ENCODE results near the gene CMTM4.
"Not testable (repeated sequence)": the region's sequence is repeated elsewhere in the genome, so short reads cannot be mapped to it uniquely, and the experiment has no call there.

The CMTM4 gene

DNA sequence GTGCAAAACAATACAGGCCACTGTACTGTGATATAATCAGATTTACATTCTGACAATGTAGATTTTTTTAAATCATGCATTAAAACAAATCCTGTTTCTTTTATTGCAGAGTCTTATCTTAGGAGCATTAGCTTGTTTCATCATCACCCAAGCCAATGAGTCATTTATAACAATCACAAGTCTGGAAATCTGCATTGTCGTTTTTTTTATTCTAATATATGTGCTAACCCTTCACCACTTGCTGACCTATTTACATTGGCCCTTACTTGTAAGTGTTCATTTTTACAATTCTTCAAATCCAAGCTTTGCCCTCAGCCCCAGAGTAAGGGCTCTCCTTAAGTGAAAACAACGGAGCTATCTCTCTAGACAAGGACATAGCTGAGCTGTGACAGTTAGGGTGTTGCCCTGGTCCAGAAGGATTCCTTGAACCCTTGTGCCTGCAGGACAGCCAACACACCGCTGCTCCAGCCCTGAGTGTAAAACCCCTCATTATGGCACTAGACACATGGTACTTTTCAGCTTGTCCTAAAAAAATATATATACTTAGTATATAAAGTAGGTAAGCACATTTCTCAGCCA is 126.6 kb downstream of the CMTM4 start:
- Histone ChIP-seq H4K20me1 (ENCODE audit: low read depth, low read length) (no peaks in the 10 kb centered on the region), H3K9me2 (replicated peaks; ENCODE audit: insufficient read depth, low read length) (no peaks in the 10 kb centered on the region), H3K9me3 (ENCODE audit: insufficient read depth, low read length) (no peaks in the 10 kb centered on the region), H3K9ac (ENCODE audit: low read length) (no peak overlapping the region), H3K27ac (ENCODE audit: low read depth, low read length) (no peak overlapping the region), H2AFZ (ENCODE audit: low read depth, low read length, severe bottlenecking) (no peak overlapping the region), H3K79me2 (ENCODE audit: insufficient read depth, low read length) (no peaks in the 10 kb centered on the region), H3F3A (ENCODE audit: insufficient read depth) (peaks cover 10% of the 10 kb centered on the region; the same call in 1 of the 2 replicates), H3K4me2 (ENCODE audit: low read depth, low read length, poor library complexity, severe bottlenecking) (no peak overlapping the region), H3K36me3 (ENCODE audit: low read length) (peaks cover 14% of the 10 kb centered on the region), H3K4me3 (ENCODE audit: insufficient read depth, low read length, poor library complexity, severe bottlenecking) (no peak overlapping the region), H3K27me3 (ENCODE audit: low read length) (no peaks in the 10 kb centered on the region)
- no peak for TF ChIP-seq EZH2phosphoT487 (conservative IDR thresholded peaks at IDR 0.05; ENCODE audit: low read length)
- TF ChIP-seq, protein P1, sequence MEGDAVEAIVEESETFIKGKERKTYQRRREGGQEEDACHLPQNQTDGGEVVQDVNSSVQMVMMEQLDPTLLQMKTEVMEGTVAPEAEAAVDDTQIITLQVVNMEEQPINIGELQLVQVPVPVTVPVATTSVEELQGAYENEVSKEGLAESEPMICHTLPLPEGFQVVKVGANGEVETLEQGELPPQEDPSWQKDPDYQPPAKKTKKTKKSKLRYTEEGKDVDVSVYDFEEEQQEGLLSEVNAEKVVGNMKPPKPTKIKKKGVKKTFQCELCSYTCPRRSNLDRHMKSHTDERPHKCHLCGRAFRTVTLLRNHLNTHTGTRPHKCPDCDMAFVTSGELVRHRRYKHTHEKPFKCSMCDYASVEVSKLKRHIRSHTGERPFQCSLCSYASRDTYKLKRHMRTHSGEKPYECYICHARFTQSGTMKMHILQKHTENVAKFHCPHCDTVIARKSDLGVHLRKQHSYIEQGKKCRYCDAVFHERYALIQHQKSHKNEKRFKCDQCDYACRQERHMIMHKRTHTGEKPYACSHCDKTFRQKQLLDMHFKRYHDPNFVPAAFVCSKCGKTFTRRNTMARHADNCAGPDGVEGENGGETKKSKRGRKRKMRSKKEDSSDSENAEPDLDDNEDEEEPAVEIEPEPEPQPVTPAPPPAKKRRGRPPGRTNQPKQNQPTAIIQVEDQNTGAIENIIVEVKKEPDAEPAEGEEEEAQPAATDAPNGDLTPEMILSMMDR (IDR thresholded peaks at IDR 0.05; ENCODE audit: insufficient read depth, low read length, poor library complexity, severe bottlenecking), result no peak

DNA sequence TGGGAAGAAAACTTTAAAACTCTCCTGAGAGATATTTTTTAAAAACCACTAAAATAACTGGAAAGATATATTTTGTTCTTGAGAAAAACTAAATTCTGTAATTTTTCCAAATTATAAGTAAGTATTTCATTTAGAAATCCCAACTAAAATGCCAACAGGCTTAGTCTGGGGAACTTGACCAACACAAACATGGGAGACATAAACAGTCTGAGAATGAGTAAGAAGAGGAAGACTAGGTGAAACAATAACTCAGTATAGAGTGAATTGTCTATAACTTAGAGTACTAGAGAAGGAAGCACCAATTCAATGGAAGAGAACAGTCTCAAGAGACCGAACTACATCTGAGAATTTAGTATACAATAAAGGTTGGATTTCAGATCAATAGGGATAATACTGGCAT is 127.4 kb downstream of the CMTM4 start:
- no peaks in the 10 kb centered on the region for H3K27me3 ChIP-seq (ENCODE audit: low read length)
- no peaks in the 10 kb centered on the region for H4K20me1 ChIP-seq (ENCODE audit: low read depth, low read length)
- no peak overlapping the region for H3K4me3 ChIP-seq (ENCODE audit: insufficient read depth, low read length, poor library complexity, severe bottlenecking)
- no peak overlapping the region for H2AFZ ChIP-seq (ENCODE audit: low read depth, low read length, severe bottlenecking)
- peaks cover 15% of the 10 kb centered on the region for H3K36me3 ChIP-seq (ENCODE audit: low read length)
- no peaks in the 10 kb centered on the region for H3K9me3 ChIP-seq (ENCODE audit: insufficient read depth, low read length)
- H3F3A ChIP-seq (ENCODE audit: insufficient read depth), result peaks cover 10% of the 10 kb centered on the region; the same call in 1 of the 2 replicates
- no peak overlapping the region for H3K27ac ChIP-seq (ENCODE audit: low read depth, low read length)
- H3K79me2 ChIP-seq (ENCODE audit: insufficient read depth, low read length), result no peaks in the 10 kb centered on the region
- H3K4me2 ChIP-seq (ENCODE audit: low read depth, low read length, poor library complexity, severe bottlenecking), result no peak overlapping the region
- H3K9ac ChIP-seq (ENCODE audit: low read length), result no peak overlapping the region
- TF ChIP-seq EZH2phosphoT487 (conservative IDR thresholded peaks at IDR 0.05; ENCODE audit: low read length), result no peak
- TF ChIP-seq, protein P1 (IDR thresholded peaks at IDR 0.05; ENCODE audit: insufficient read depth, low read length, poor library complexity, severe bottlenecking), result no peak
- H3K9me2 ChIP-seq (replicated peaks; ENCODE audit: insufficient read depth, low read length), result no peaks in the 10 kb centered on the region

DNA sequence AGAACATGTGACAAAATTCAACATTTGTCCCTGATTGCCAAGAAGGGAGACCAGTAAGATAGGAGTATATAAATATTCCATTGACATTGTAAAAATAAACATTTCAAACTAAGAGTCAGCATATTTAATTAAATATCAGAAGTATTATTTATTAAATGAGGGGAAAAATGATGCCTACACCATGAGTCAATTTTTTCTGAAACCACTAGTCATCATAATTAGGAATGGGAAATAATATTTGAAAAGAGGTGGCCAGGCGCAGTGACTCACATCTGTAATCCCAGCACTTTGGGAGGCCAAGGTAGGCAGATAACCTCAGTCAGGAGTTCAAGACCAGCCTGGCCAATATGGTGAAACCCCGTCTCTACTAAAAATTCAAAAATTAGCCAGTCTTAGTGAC is 128.2 kb downstream of the CMTM4 start:
- no peak overlapping the region for H3K4me2 ChIP-seq (ENCODE audit: low read depth, low read length, poor library complexity, severe bottlenecking)
- TF ChIP-seq EZH2phosphoT487 (conservative IDR thresholded peaks at IDR 0.05; ENCODE audit: low read length), result no peak
- TF ChIP-seq, protein P1 (IDR thresholded peaks at IDR 0.05; ENCODE audit: insufficient read depth, low read length, poor library complexity, severe bottlenecking), result no peak
- H3K9ac ChIP-seq (ENCODE audit: low read length), result no peak overlapping the region
- no peaks in the 10 kb centered on the region for H4K20me1 ChIP-seq (ENCODE audit: low read depth, low read length)
- H3K9me2 ChIP-seq (replicated peaks; ENCODE audit: insufficient read depth, low read length), result no peaks in the 10 kb centered on the region
- H3K79me2 ChIP-seq (ENCODE audit: insufficient read depth, low read length), result no peaks in the 10 kb centered on the region; the same call in 1 of the 2 replicates
- H3K4me3 ChIP-seq (ENCODE audit: insufficient read depth, low read length, poor library complexity, severe bottlenecking), result no peak overlapping the region
- H3F3A ChIP-seq (ENCODE audit: insufficient read depth), result peaks cover 10% of the 10 kb centered on the region; the same call in 1 of the 2 replicates
- no peaks in the 10 kb centered on the region for H3K27me3 ChIP-seq (ENCODE audit: low read length)
- H3K9me3 ChIP-seq (ENCODE audit: insufficient read depth, low read length), result no peaks in the 10 kb centered on the region
- no peak overlapping the region for H3K27ac ChIP-seq (ENCODE audit: low read depth, low read length)
- H3K36me3 ChIP-seq (ENCODE audit: low read length), result peaks cover 22% of the 10 kb centered on the region
- no peak overlapping the region for H2AFZ ChIP-seq (ENCODE audit: low read depth, low read length, severe bottlenecking)

DNA sequence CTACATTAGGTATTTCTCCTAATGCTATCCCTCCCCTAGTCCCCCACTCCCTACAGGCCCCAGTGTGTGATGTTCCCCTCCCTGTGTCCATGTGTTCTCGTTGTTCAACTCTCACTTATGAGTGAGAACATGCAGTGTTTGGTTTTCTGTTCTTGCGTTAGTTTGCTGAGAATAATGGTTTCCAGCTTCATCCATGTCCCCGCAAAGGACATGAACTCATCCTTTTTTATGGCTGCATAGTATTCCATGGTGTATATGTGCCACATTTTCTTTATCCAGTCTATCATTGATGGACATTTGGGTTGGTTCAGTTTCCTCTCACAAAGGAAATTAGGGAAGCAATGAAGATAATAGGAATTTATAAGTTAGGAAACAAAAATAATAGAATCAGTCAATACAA is 129.3 kb downstream of the CMTM4 start:
- not testable (repeated sequence) for H3K4me3 ChIP-seq (ENCODE audit: insufficient read depth, low read length, poor library complexity, severe bottlenecking); H4K20me1 ChIP-seq (ENCODE audit: low read depth, low read length); H3K9me3 ChIP-seq (ENCODE audit: insufficient read depth, low read length); H3K27me3 ChIP-seq (ENCODE audit: low read length); H3K27ac ChIP-seq (ENCODE audit: low read depth, low read length); H3K9ac ChIP-seq (ENCODE audit: low read length); H3K9me2 ChIP-seq (replicated peaks; ENCODE audit: insufficient read depth, low read length); H3F3A ChIP-seq (ENCODE audit: insufficient read depth); H3K4me2 ChIP-seq (ENCODE audit: low read depth, low read length, poor library complexity, severe bottlenecking); H2AFZ ChIP-seq (ENCODE audit: low read depth, low read length, severe bottlenecking); H3K79me2 ChIP-seq (ENCODE audit: insufficient read depth, low read length)
- peaks cover 22% of the 10 kb centered on the region for H3K36me3 ChIP-seq (ENCODE audit: low read length)

Measured in SU-DHL-6 (cell line).